ENCODE data around the gene CASR. TPM values are rescaled to one million over a fixed set of nuclear protein-coding genes. Genes with fewer than 3 reads are reported as not detected.

Gene CASR
- total RNA-seq, 1 experiment from 2014 or later, result 0.02 TPM

DNA sequence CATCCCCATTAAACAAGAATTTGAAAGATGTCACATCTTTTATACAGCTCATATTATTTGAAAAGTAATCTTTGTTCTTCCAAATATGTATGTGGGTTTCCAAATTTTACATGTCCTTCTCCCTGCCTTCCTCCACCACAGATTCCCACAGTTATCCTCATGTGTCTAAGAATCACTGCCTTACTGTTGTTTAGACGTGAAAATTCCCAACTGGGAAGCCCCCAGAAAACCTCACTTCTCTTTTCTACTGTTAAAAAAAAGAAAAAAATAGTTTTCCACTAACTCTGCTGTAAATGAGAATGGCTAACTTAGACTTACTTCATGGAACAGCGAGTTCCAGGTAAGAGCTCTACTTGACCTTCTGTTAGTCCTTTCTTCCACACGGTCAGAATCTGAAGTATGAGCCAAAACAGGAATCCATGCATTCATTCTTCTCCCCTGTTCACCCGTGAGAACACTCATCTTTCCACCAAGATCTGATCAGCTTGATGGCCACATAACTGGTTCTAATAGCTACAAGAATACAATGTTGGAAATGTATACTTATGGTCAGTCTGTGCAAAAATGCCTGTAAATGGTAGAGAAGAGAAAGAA lies 123.7 kb downstream of the CASR start:
- Histone ChIP-seq H2BK20ac (ENCODE audit: low read depth, low read length, poor library complexity, severe bottlenecking) (no peak overlapping the region), H3K56ac (ENCODE audit: insufficient read length, low read depth, low read length) (no peak overlapping the region), H4K91ac (ENCODE audit: insufficient read length, low read depth, low read length) (no peak overlapping the region), H3T11ph (ENCODE audit: low read length) (no peak overlapping the region), H3K14ac (ENCODE audit: insufficient read depth, low read length) (no peak overlapping the region), H2BK5ac (ENCODE audit: insufficient read length, low read length) (no peak overlapping the region), H2BK12ac (ENCODE audit: insufficient read length, low read depth, low read length) (no peak overlapping the region), H2BK15ac (ENCODE audit: low read depth, low read length) (no peak overlapping the region), H3K4me2 (ENCODE audit: insufficient read depth, insufficient read length, low read length) (no peak overlapping the region), H2BK120ac (ENCODE audit: low read depth, low read length, poor library complexity, severe bottlenecking) (no peak overlapping the region), H3K9ac (ENCODE audit: extremely low read depth, insufficient read length, low read length) (no peak overlapping the region), H3K27me3 (ENCODE audit: insufficient read depth, low read length) (no peaks in the 10 kb centered on the region), H3K4me1 (ENCODE audit: insufficient read depth, low read length) (no peaks in the 10 kb centered on the region), H4K8ac (replicated peaks; ENCODE audit: insufficient read length, low read depth, low read length) (no peak overlapping the region), H2AK5ac (ENCODE audit: insufficient read length, low read length) (no peak overlapping the region), H4K5ac (ENCODE audit: insufficient read length, low read depth, low read length) (no peak overlapping the region), H3K79me2 (ENCODE audit: insufficient read depth, low read length) (no peaks in the 10 kb centered on the region), H3K9me3 (ENCODE audit: control insufficient read depth, low read depth, low read length) (no peaks in the 10 kb centered on the region), H3K18ac (ENCODE audit: insufficient read length, low read depth, low read length) (no peak overlapping the region), H3K23ac (ENCODE audit: insufficient read length, low read depth, low read length) (no peak overlapping the region), H2AFZ (ENCODE audit: low read length) (no peak overlapping the region), H3K23me2 (ENCODE audit: insufficient read length, low read depth, low read length, poor library complexity, severe bottlenecking) (no peaks in the 10 kb centered on the region), H4K20me1 (ENCODE audit: control insufficient read depth, insufficient read depth, insufficient read length) (no peaks in the 10 kb centered on the region), H3K27ac (ENCODE audit: insufficient read length, low read depth, low read length) (no peak overlapping the region), H3K4ac (ENCODE audit: low read depth, low read length) (no peak overlapping the region), H3K79me1 (ENCODE audit: insufficient read depth, low read depth, low read length, poor library complexity, severe bottlenecking) (no peaks in the 10 kb centered on the region)
- Mint-ChIP-seq H3K4me1 (no peaks in the 10 kb centered on the region), H3K36me3 (ENCODE audit: insufficient read depth in 1 of 3, low read depth in 3 of 3) (no peaks in the 10 kb centered on the region; a peak in 1 of 7 replicates), H3K4me3 (no peak overlapping the region), H3K9me3 (no peaks in the 10 kb centered on the region), H3K27ac (no peak overlapping the region; a peak in 1 of 7 replicates), H3K27me3 (ENCODE audit: low read depth) (peaks cover 2% of the 10 kb centered on the region; the same call in 1 of the 2 replicates)
- WGBS (ENCODE audit: extremely low coverage, insufficient read length, low lambda C conversion rate), result no CpG with 5 or more reads among the region's 4 CpGs
- no peak for DNase-seq
- TF ChIP-seq CTCF (conservative IDR thresholded peaks at IDR 0.05), result no peak
